NCI-H524 (cell line): ENCODE results near the gene GCG.

Source experiments
- DNase-seq, 2 experiments: peaks; one replicate each; lab custom pipeline; 2025; lab: John Stamatoyannopoulos, UW

GCG gene

DNA sequence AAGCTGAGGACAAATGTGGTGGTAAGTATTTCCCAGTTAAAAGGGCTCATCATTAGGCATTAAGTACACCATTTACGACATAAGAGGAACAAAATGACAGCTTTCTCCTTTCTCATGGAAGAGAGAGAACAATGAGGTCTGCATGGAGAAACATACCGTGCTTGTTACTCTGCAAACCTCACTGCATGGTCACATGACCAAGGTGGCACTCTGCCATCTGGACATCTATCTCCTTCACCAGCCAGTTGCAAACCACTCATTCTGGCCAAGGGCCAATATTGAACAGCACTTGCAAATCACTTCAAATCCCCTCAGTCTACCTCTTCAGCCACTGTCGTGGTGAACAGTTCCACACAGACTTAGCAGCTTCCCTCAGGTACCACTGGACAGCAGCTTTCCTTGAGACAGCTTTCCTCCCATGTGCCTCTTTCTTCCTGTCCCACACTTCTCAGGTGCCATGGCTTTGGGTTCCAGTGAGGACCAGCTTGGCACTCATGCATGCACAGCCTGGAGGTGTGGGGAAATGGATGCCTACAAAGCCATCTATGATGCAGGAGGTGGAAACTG, 48.5 kb downstream of the GCG start:
- DNase-seq, result peak; percentile 95 to 97

DNA sequence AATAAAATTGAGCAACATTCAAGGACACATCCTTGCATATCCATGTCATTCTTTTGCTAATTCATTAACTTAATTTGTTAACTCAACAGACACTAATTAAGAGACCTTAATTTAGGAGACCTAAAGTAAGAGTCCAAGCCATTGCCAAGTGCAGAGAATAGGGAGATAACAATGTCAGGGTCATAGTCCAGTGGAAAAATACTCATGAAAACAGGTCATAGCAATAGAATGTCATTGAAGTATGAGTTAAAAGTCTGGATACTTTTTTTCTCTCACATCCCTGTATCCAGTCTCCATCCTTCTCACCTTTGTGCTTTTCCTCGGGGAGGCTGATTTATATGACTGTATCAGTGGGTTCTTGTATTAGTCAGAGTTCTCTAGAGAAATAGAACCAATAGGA, 51.5 kb downstream of the GCG start:
- no peak for DNase-seq

GRCh38 chr2:162099836-162100235, 52.2 kb downstream of the GCG start:
- no peak for DNase-seq
